Activated CD4-positive, alpha-beta memory T cell treated with anti-CD3 and anti-CD28 coated beads for 36 hours (primary cell): ENCODE data around the gene CLSTN1. TPM values are rescaled to one million over a fixed set of nuclear protein-coding genes. Genes with fewer than 3 reads are reported as not detected.

ENCODE experiments used
- CTCF ChIA-PET: fragments of 350-600 bp; sonication (Branson Sonifier 250); formaldehyde crosslinking; loops from one replicate; lab custom pipeline; 2021; ENCODE audit warnings: antibody characterized with exemption, inconsistent platforms; lab: Charles Lee
- POLR2A ChIA-PET: fragments of 350-600 bp; sonication (Branson Sonifier 250); formaldehyde crosslinking; loops from one replicate; lab custom pipeline; 2021; ENCODE audit warnings: antibody characterized with exemption; lab: Charles Lee
- DNase-seq: peaks from one replicate; pipeline ENCODE4 v3.0.0-alpha.2; 2020
- H3K27ac Mint-ChIP-seq: one replicate; pipeline ENCODE4 v1.8.0; 2021; ENCODE audit warnings: mixed read lengths
- H3K27me3 Mint-ChIP-seq: one replicate; pipeline ENCODE4 v1.8.0; 2021; ENCODE audit warnings: mixed read lengths
- H3K36me3 Mint-ChIP-seq: one replicate; pipeline ENCODE4 v1.8.0; 2021; ENCODE audit warnings: mixed read lengths
- H3K4me1 Mint-ChIP-seq: one replicate; pipeline ENCODE4 v1.8.0; 2021; ENCODE audit warnings: low read depth, mixed read lengths
- H3K4me3 Mint-ChIP-seq: one replicate; pipeline ENCODE4 v1.8.0; 2021; ENCODE audit warnings: mild to moderate bottlenecking, mixed read lengths
- H3K9me3 Mint-ChIP-seq: one replicate; pipeline ENCODE4 v1.8.0; 2021; ENCODE audit warnings: mixed read lengths
- intact Hi-C: fragments of 100-400 bp; cut with micrococcal nuclease; formaldehyde crosslinking; loops from one replicate; pipeline ENCODE4 v1.15.1; 2023
- total RNA-seq, 2 experiments: library from RNA; stranded (reverse); gene quantifications; one replicate each; pipeline ENCODE4 v1.2.3, GENCODE V29; 2021

CLSTN1 gene
- total RNA-seq, 2 experiments from 2014 or later = 33.6 to 34.1 TPM

DNA sequence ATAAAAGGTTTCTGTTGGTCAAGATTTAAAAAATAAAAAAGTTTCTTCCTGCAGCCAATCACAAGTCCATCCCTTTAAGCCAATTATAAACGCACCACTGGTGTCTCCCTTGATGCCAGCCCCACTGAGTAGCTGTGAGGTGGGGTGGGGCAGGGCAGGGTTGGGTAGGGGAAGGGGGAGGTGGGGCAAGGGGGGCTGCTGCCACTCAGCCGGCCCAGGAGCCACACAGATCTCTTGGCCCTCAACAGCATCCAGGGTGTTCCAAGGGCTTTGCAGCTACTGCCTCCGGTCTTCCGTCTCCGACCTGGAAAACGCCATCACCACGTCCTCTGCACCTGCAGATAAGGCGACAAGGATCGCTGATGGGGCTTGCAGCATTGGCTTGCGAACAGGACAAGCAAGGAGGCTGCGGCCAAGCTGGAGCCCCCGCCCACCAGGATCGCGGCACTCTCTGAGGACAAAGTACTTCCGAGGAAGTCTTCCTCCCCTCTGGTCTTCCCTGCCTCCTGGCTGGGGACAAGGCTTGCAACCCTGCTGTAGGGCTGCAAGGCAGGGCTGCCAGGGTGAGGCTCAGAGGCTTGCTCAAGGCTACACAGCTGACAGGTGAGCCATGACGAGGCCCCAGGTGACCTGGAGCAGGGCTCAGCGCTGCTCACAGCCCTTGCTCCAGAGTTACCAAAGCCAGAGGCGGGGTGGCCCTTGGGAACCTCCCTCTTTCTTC, 26.8 kb upstream of the CLSTN1 start:
- Mint-ChIP-seq H3K4me1 (no peaks in the 10 kb centered on the region), H3K4me3 (no peak overlapping the region), H3K36me3 (peaks cover 4% of the 10 kb centered on the region), H3K9me3 (peaks cover 6% of the 10 kb centered on the region), H3K27me3 (no peaks in the 10 kb centered on the region), H3K27ac (no peak overlapping the region)
- intact Hi-C loops = no loop called here
- CTCF ChIA-PET = interaction anchor here (1.9 kb wide), 1 partner anchor 66 kb away, joined by 9 read pairs; no protein-coding TSS in a partner anchor
- POLR2A ChIA-PET = no interaction called here
- DNase-seq = no peak

GRCh38 chr1:9849691-9850441, 26.1 kb upstream of the CLSTN1 start:
- Mint-ChIP-seq H3K4me3 (no peak overlapping the region), H3K36me3 (peaks cover 4% of the 10 kb centered on the region), H3K27me3 (no peaks in the 10 kb centered on the region), H3K4me1 (no peaks in the 10 kb centered on the region), H3K27ac (no peak overlapping the region), H3K9me3 (peaks cover 6% of the 10 kb centered on the region)
- no peak for DNase-seq
- ChIA-PET POLR2A (no interaction called here), CTCF (interaction anchor here (0.6 to 1.9 kb wide), 3 partner anchors 23 to 359 kb away, joined by 3 to 9 read pairs (median 3); no protein-coding TSS in a partner anchor)
- intact Hi-C loops = no loop called here

- POLR2A ChIA-PET = no interaction called here
- no peaks in the 10 kb centered on the region for H3K27me3 Mint-ChIP-seq
- intact Hi-C loops = no loop called here
- no peaks in the 10 kb centered on the region for H3K36me3 Mint-ChIP-seq
- no peak for DNase-seq
- no peaks in the 10 kb centered on the region for H3K4me1 Mint-ChIP-seq
- H3K4me3 Mint-ChIP-seq = no peak overlapping the region
- H3K27ac Mint-ChIP-seq = no peak overlapping the region
- CTCF ChIA-PET = interaction anchor here (0.8 to 1.2 kb wide), 2 partner anchors 64 to 145 kb away, joined by 3 read pairs; no protein-coding TSS in a partner anchor
- no peaks in the 10 kb centered on the region for H3K9me3 Mint-ChIP-seq
Measured at GRCh38 chr1:9848022-9848421, 24.3 kb upstream of the CLSTN1 start.

- intact Hi-C loops = no loop called here
- H3K27ac Mint-ChIP-seq = no peak overlapping the region
- no peaks in the 10 kb centered on the region for H3K36me3 Mint-ChIP-seq
- H3K27me3 Mint-ChIP-seq = no peaks in the 10 kb centered on the region
- no peaks in the 10 kb centered on the region for H3K9me3 Mint-ChIP-seq
- POLR2A ChIA-PET = interaction anchor here (0.5 kb wide), 1 partner anchor 142 kb away, joined by 3 read pairs; no protein-coding TSS in a partner anchor
- CTCF ChIA-PET = interaction anchor here (0.8 to 1.3 kb wide), 3 partner anchors 21 to 145 kb away, joined by 3 to 4 read pairs (median 3); no protein-coding TSS in a partner anchor
- H3K4me1 Mint-ChIP-seq = no peaks in the 10 kb centered on the region
- no peak overlapping the region for H3K4me3 Mint-ChIP-seq
- DNase-seq = no peak
Measured at GRCh38 chr1:9847269-9847668, 23.5 kb upstream of the CLSTN1 start.

DNA sequence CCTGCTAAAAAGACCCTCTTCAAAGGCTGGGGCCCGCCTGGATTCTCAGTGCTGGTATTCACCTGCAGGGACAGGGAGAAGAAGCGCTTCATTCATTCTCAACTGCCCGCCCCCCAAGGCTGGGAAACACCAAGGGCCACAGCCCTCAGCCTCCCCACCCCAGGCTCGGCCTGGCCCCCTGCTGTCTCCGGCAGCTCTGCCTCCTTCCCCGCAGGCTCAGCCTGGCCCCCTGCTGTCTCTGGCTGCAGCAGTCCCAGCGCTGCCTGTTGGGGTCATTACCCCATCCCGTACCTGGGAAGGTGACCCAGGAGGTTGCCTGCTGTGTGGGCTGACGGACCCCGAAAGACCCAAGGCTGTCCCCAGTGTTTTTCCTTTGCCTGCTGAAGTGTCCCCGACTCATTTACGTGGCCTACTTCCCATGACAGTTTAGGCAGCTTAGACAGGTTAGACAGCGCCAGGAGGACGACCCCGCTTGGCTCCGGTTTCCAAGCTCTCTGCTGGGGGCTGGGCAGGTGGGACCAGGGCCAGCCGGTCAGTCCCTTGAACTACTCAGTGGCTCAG, 22.9 kb upstream of the CLSTN1 start:
- DNase-seq = no peak
- no peaks in the 10 kb centered on the region for H3K27me3 Mint-ChIP-seq
- H3K27ac Mint-ChIP-seq = no peak overlapping the region
- H3K4me3 Mint-ChIP-seq = no peak overlapping the region
- no peaks in the 10 kb centered on the region for H3K4me1 Mint-ChIP-seq
- ChIA-PET CTCF (interaction anchor here (1.3 kb wide), 1 partner anchor 22 kb away, joined by 4 read pairs; no protein-coding TSS in a partner anchor), POLR2A (no interaction called here)
- no peaks in the 10 kb centered on the region for H3K36me3 Mint-ChIP-seq
- intact Hi-C loops = no loop called here
- H3K9me3 Mint-ChIP-seq = no peaks in the 10 kb centered on the region

GRCh38 chr1:9845914-9846313, 22.1 kb upstream of the CLSTN1 start:
- intact Hi-C loops = no loop called here
- no peak for DNase-seq
- ChIA-PET CTCF (interaction anchor here (1.3 kb wide), 1 partner anchor 23 kb away, joined by 4 read pairs; no protein-coding TSS in a partner anchor), POLR2A (no interaction called here)
- Mint-ChIP-seq H3K4me1 (no peaks in the 10 kb centered on the region), H3K36me3 (no peaks in the 10 kb centered on the region), H3K9me3 (no peaks in the 10 kb centered on the region), H3K27me3 (no peaks in the 10 kb centered on the region), H3K27ac (no peak overlapping the region), H3K4me3 (no peak overlapping the region)

GRCh38 chr1:9844756-9845155, 21.0 kb upstream of the CLSTN1 start:
- Mint-ChIP-seq H3K9me3 (no peaks in the 10 kb centered on the region), H3K4me1 (no peaks in the 10 kb centered on the region), H3K36me3 (no peaks in the 10 kb centered on the region), H3K27ac (no peak overlapping the region), H3K27me3 (no peaks in the 10 kb centered on the region), H3K4me3 (no peak overlapping the region)
- DNase-seq = no peak
- POLR2A ChIA-PET = no interaction called here
- CTCF ChIA-PET = no interaction called here
- intact Hi-C loops = no loop called here

- no peaks in the 10 kb centered on the region for H3K36me3 Mint-ChIP-seq
- no peaks in the 10 kb centered on the region for H3K27me3 Mint-ChIP-seq
- H3K9me3 Mint-ChIP-seq = no peaks in the 10 kb centered on the region
- no peaks in the 10 kb centered on the region for H3K4me1 Mint-ChIP-seq
- no peak overlapping the region for H3K4me3 Mint-ChIP-seq
- DNase-seq = no peak
- POLR2A ChIA-PET = no interaction called here
- H3K27ac Mint-ChIP-seq = no peak overlapping the region
- intact Hi-C loops = no loop called here
- CTCF ChIA-PET = no interaction called here
Measured at GRCh38 chr1:9844106-9844505, 20.3 kb upstream of the CLSTN1 start.

- H3K9me3 Mint-ChIP-seq = no peaks in the 10 kb centered on the region
- CTCF ChIA-PET = no interaction called here
- no peaks in the 10 kb centered on the region for H3K36me3 Mint-ChIP-seq
- H3K27ac Mint-ChIP-seq = no peak overlapping the region
- no peaks in the 10 kb centered on the region for H3K27me3 Mint-ChIP-seq
- POLR2A ChIA-PET = no interaction called here
- no peak for DNase-seq
- no peaks in the 10 kb centered on the region for H3K4me1 Mint-ChIP-seq
- no peak overlapping the region for H3K4me3 Mint-ChIP-seq
- intact Hi-C loops = no loop called here
Measured at GRCh38 chr1:9843576-9843945, 19.8 kb upstream of the CLSTN1 start.

- no peak for DNase-seq
- H3K9me3 Mint-ChIP-seq = no peaks in the 10 kb centered on the region
- H3K4me1 Mint-ChIP-seq = no peaks in the 10 kb centered on the region
- intact Hi-C loops = no loop called here
- POLR2A ChIA-PET = no interaction called here
- no peak overlapping the region for H3K4me3 Mint-ChIP-seq
- no peaks in the 10 kb centered on the region for H3K27me3 Mint-ChIP-seq
- no peaks in the 10 kb centered on the region for H3K36me3 Mint-ChIP-seq
- no peak overlapping the region for H3K27ac Mint-ChIP-seq
- CTCF ChIA-PET = interaction anchor here (1.3 kb wide), 1 partner anchor 26 kb away, joined by 5 read pairs; no protein-coding TSS in a partner anchor
Measured at GRCh38 chr1:9842781-9843575, 19.2 kb upstream of the CLSTN1 start.

- ChIA-PET POLR2A (no interaction called here), CTCF (interaction anchor here (0.9 to 1.3 kb wide), 3 partner anchors 11 to 57 kb away, joined by 3 to 5 read pairs (median 3); no protein-coding TSS in a partner anchor)
- H3K4me1 Mint-ChIP-seq = no peaks in the 10 kb centered on the region
- no peak overlapping the region for H3K4me3 Mint-ChIP-seq
- H3K27me3 Mint-ChIP-seq = no peaks in the 10 kb centered on the region
- no peak for DNase-seq
- H3K27ac Mint-ChIP-seq = no peak overlapping the region
- no peaks in the 10 kb centered on the region for H3K36me3 Mint-ChIP-seq
- no peaks in the 10 kb centered on the region for H3K9me3 Mint-ChIP-seq
- intact Hi-C loops = no loop called here
Measured at GRCh38 chr1:9842073-9842711, 18.4 kb upstream of the CLSTN1 start.
